HL-60 (cell line): ENCODE results near the gene TTC16.
"Not testable (repeated sequence)": the region's sequence is repeated elsewhere in the genome, so short reads cannot be mapped to it uniquely, and the experiment has no call there.

ENCODE experiments used
- DNase-seq, 2 experiments: peaks; one replicate each; pipeline ENCODE4 v3.0.0-alpha.2; 2010 to 2020; ENCODE audit warnings: low read depth in 1 of 2, low spot score in 1 of 2
- H3K27ac ChIP-seq: fragments of 250-450 bp; sonication (Bioruptor Pico); replicated peaks from 2 replicates; pipeline ENCODE4 v1.5.1; 2020; ENCODE audit warnings: mild to moderate bottlenecking, moderate library complexity
- H3K27me3 ChIP-seq: fragments of 250-450 bp; sonication (Bioruptor Pico); 2 replicates; pipeline ENCODE4 v1.5.1; 2021; ENCODE audit warnings: mild to moderate bottlenecking, moderate library complexity; ENCODE audit not compliant: insufficient read depth, poor library complexity, severe bottlenecking
- H3K4me3 ChIP-seq: replicated peaks from 2 replicates; pipeline ENCODE4 v1.5.1; 2011; ENCODE audit warnings: mild to moderate bottlenecking, control low read depth, low read length; ENCODE audit not compliant: insufficient read depth
- CTCF ChIP-seq: IDR thresholded peaks from one replicate; pipeline ENCODE4 v1.5.1; 2011; ENCODE audit warnings: low read length, control low read depth, inconsistent platforms; ENCODE audit not compliant: insufficient read depth
- GABPA ChIP-seq: IDR thresholded peaks from 2 replicates; pipeline ENCODE4 v1.6.1; 2012; ENCODE audit warnings: low read depth
- POLR2AphosphoS5 ChIP-seq: IDR thresholded peaks from 2 replicates; pipeline ENCODE4 v1.6.1; 2012; ENCODE audit warnings: low read depth
- REST ChIP-seq: IDR thresholded peaks from 2 replicates; pipeline ENCODE4 v1.6.1; 2012; ENCODE audit warnings: low read depth; ENCODE audit not compliant: insufficient replicate concordance
- SPI1 ChIP-seq: IDR thresholded peaks from 2 replicates; pipeline ENCODE4 v1.6.1; 2012; ENCODE audit warnings: low read depth, mild to moderate bottlenecking, borderline replicate concordance

Gene TTC16

GRCh38 chr9:127756233-127756632 lies 40.4 kb downstream of the TTC16 start:
- Histone ChIP-seq H3K27ac (no peak overlapping the region), H3K4me3 (no peak overlapping the region), H3K27me3 (no peaks in the 10 kb centered on the region)
- TF ChIP-seq SPI1: no peak
- no peak for TF ChIP-seq POLR2AphosphoS5
- no peak for TF ChIP-seq REST
- DNase-seq: no peak

- H3K27me3 ChIP-seq, DNase-seq, H3K4me3 ChIP-seq, H3K27ac ChIP-seq: not testable (repeated sequence)
These were observed 40.9 kb downstream of the TTC16 start for GRCh38 chr9:127756776-127757175.

GRCh38 chr9:127758843-127759242 lies 43.0 kb downstream of the TTC16 start:
- Histone ChIP-seq H3K4me3 (no peak overlapping the region), H3K27me3 (no peaks in the 10 kb centered on the region), H3K27ac (no peak overlapping the region)
- no peak for DNase-seq
- TF ChIP-seq POLR2AphosphoS5 (no peak), CTCF (no peak), REST (no peak), SPI1 (no peak), GABPA (no peak)

- no peak for TF ChIP-seq SPI1
- TF ChIP-seq CTCF: no peak
- no peak for TF ChIP-seq GABPA
- TF ChIP-seq REST: no peak
- no peak for TF ChIP-seq POLR2AphosphoS5
- no peak for DNase-seq
- no peak overlapping the region for H3K27ac ChIP-seq
- no peak overlapping the region for H3K4me3 ChIP-seq
- H3K27me3 ChIP-seq: no peaks in the 10 kb centered on the region
These were observed 45.2 kb downstream of the TTC16 start for GRCh38 chr9:127761061-127761460.
